Hippocampal formation (tissue), 2 donors: ENCODE measurements around the gene ZNF445.
"Not testable (repeated sequence)": the region's sequence is repeated elsewhere in the genome, so short reads cannot be mapped to it uniquely, and the experiment has no call there.

Source experiments
- DNase-seq, 2 donors: peaks; one replicate each; lab custom pipeline; 2025; lab: John Stamatoyannopoulos, UW

ZNF445 gene

GRCh38 chr3:44398853-44399252 lies 78.6 kb downstream of the ZNF445 start:
- DNase-seq, result no peak

GRCh38 chr3:44398271-44398670 lies 79.2 kb downstream of the ZNF445 start:
- DNase-seq, result not testable (repeated sequence)

- no peak for DNase-seq
Observed at GRCh38 chr3:44396200-44397171, 81.0 kb downstream of the ZNF445 start.

- no peak for DNase-seq
Observed at GRCh38 chr3:44395714-44396113, 81.8 kb downstream of the ZNF445 start.

- no peak for DNase-seq
Observed at GRCh38 chr3:44392489-44392888, 85.0 kb downstream of the ZNF445 start.

GRCh38 chr3:44387404-44387803 lies 90.1 kb downstream of the ZNF445 start:
- no peak for DNase-seq
